Right lobe of liver (tissue), 4 donors: ENCODE data around the gene MTA1.

Experiments used
- CTCF ChIP-seq, 4 donors: fragments of 200-600 bp in 3 of 4; fragments of 450-650 bp in 1 of 4; IDR thresholded peaks; one replicate each; pipeline versions ENCODE4 v1.5.1 to v1.8.0; 2016 to 2022; ENCODE audit warnings: antibody characterized with exemption in 4 of 4, mild to moderate bottlenecking in 2 of 4
- POLR2A ChIP-seq: fragments of 450-650 bp; IDR thresholded peaks from one replicate; pipeline ENCODE4 v1.6.1; 2017; ENCODE audit warnings: antibody characterized with exemption, mild to moderate bottlenecking
- donor health status: DM: no; HTN: no; CAD: no.
- donor health status: DM: no; HTN: no; CAD: no.
- donor health status: DM: no; HTN: yes; CAD: no.

GRCh38 chr14:105439710-105440553 is 20.3 kb downstream of the MTA1 start:
- TF ChIP-seq CTCF (IDR thresholded peaks at IDR 0.05), result peak in 3 of 4 donors; percentile 9 to 24 (median 21)
- no peak for TF ChIP-seq POLR2A
